ENCODE results near the gene HDGF.

Gene HDGF

DNA sequence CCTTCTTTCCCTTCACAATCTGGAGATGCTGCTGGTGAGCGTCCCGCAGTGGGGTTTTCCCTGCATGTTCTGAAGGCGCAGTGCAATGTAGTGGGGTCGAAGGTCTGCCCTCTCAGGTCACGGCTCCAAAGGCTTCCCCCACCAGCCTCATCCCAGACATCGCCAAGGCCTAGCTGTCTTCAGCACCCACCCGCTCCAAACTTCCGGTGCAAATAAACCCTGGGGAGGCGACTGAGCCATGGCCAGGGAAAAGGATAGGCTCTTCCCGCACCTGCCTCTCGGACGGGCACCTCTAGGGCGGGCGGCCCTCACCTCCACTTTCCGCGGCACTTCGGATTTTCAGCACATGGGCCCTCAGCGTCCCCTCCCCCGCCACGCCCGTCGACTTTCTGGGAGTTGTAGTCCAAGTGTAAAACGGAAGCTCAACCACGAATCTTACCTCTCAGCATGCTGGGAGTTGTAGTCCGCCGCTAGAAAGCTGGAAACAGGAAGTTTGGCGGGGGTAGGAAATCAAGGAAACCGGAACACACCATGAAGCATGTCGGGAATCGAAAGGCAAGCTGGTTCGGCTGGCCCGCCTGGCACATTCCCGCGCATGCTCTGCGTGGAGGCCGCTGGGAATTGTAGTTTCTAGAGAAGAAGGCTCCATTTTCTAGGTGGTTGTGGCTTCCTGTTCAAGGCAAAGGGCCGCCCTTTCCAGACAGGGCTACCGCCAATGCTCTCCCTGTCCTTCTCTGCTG is 10.6 kb downstream of the HDGF start, which contains the start of gene MRPL24:
TSS of gene MRPL24 (minus strand) at position 348 of the 740 bp plus-strand sequence. CDS start 2,384 bp downstream, outside the sequence.
- Histone ChIP-seq H4K8ac (ENCODE audit: low read depth, low read length) (no peak within 1 kb of the TSS), H3K9ac (ENCODE audit: low read length) (peak within 1 kb of the TSS; percentile 97), H2BK5ac (ENCODE audit: low read length) (peak within 1 kb of the TSS; percentile 56), H3K18ac (ENCODE audit: low read length) (peak within 1 kb of the TSS; percentile 28), H2BK15ac (replicated peaks; ENCODE audit: low read depth) (no peak within 1 kb of the TSS), H2BK120ac (ENCODE audit: low read depth, low read length) (no peak within 1 kb of the TSS), H3K4me1 (ENCODE audit: control insufficient read depth, low read depth, low read length) (peaks cover 12% of the 10 kb centered on the region), H3K79me2 (ENCODE audit: control insufficient read depth, insufficient read depth, low read length) (peaks cover 16% of the 10 kb centered on the region), H2AK5ac (ENCODE audit: low read length) (peak within 1 kb of the TSS; percentile 96), H3K4ac (ENCODE audit: low read depth, low read length) (peak within 1 kb of the TSS; percentile 4), H3K23ac (ENCODE audit: low read length) (peak within 1 kb of the TSS; percentile 76), H3K4me3 (ENCODE audit: low read length) (peak within 1 kb of the TSS; percentile 82), H3K4me2 (ENCODE audit: low read length) (peak within 1 kb of the TSS; percentile 94), H3K36me3 (ENCODE audit: control insufficient read depth, insufficient read depth, low read length) (peaks cover 7% of the 10 kb centered on the region), H3K56ac (ENCODE audit: low read length) (peak within 1 kb of the TSS; percentile 98), H4K5ac (ENCODE audit: low read length) (peak within 1 kb of the TSS; percentile 72), H3K27me3 (ENCODE audit: insufficient read depth, low read length, poor library complexity) (no peaks in the 10 kb centered on the region), H3K27ac (ENCODE audit: low read depth, low read length) (peak within 1 kb of the TSS; percentile 56), H3K79me1 (ENCODE audit: low read length) (peaks cover 12% of the 10 kb centered on the region)
- DNase-seq, result peak; percentile 100
- WGBS (ENCODE audit: extremely low coverage, insufficient coverage, low lambda C conversion rate), result no CpG with 5 or more reads among the region's 38 CpGs

- no CpG with 5 or more reads among the region's 7 CpGs for WGBS (ENCODE audit: extremely low coverage, insufficient coverage, low lambda C conversion rate)
- Histone ChIP-seq H3K4ac (ENCODE audit: low read depth, low read length) (peak overlapping the region; percentile 4), H3K56ac (ENCODE audit: low read length) (peak overlapping the region; percentile 98), H3K27me3 (ENCODE audit: insufficient read depth, low read length, poor library complexity) (no peaks in the 10 kb centered on the region), H3K27ac (ENCODE audit: low read depth, low read length) (peak overlapping the region; percentile 56), H3K9ac (ENCODE audit: low read length) (peak overlapping the region; percentile 97), H4K5ac (ENCODE audit: low read length) (peak overlapping the region; percentile 72), H3K4me1 (ENCODE audit: control insufficient read depth, low read depth, low read length) (peaks cover 7% of the 10 kb centered on the region), H2BK120ac (ENCODE audit: low read depth, low read length) (no peak overlapping the region), H2AK5ac (ENCODE audit: low read length) (peak overlapping the region; percentile 96), H3K36me3 (ENCODE audit: control insufficient read depth, insufficient read depth, low read length) (peaks cover 7% of the 10 kb centered on the region), H2BK15ac (replicated peaks; ENCODE audit: low read depth) (no peak overlapping the region), H3K18ac (ENCODE audit: low read length) (no peak overlapping the region), H3K4me3 (ENCODE audit: low read length) (peak overlapping the region; percentile 82), H4K8ac (ENCODE audit: low read depth, low read length) (no peak overlapping the region), H3K4me2 (ENCODE audit: low read length) (peak overlapping the region; percentile 94), H2BK5ac (ENCODE audit: low read length) (peak overlapping the region; percentile 56), H3K79me1 (ENCODE audit: low read length) (peaks cover 7% of the 10 kb centered on the region), H3K23ac (ENCODE audit: low read length) (peak overlapping the region; percentile 76), H3K79me2 (ENCODE audit: control insufficient read depth, insufficient read depth, low read length) (peaks cover 9% of the 10 kb centered on the region)
- DNase-seq, result no peak
Measured at GRCh38 chr1:156740237-156740740, 11.2 kb downstream of the HDGF start.

DNA sequence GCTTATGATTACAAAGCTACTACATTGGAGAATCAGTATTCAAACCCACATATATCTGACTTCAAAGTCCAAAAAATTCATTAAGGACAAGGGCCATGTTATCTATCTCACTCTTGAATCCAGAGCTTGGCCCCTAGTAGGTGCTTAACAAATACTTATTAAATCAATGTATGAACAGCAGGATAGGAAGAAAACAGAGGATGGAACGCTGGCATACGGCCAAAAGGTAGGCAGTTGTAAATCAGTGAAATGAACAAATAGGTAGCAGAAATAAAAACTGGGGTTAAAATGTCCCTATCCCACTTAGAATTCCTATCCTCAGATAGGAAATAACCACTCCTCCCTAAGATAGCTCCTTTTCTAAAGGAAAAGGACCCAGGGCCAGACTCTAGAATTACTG is 12.6 kb downstream of the HDGF start:
- Histone ChIP-seq H2BK5ac (ENCODE audit: low read length) (no peak overlapping the region), H3K56ac (ENCODE audit: low read length) (no peak overlapping the region), H3K79me1 (ENCODE audit: low read length) (no peaks in the 10 kb centered on the region), H3K4ac (ENCODE audit: low read depth, low read length) (no peak overlapping the region), H3K4me2 (ENCODE audit: low read length) (no peak overlapping the region), H3K4me3 (ENCODE audit: low read length) (no peak overlapping the region), H3K27me3 (ENCODE audit: insufficient read depth, low read length, poor library complexity) (no peaks in the 10 kb centered on the region), H3K9ac (ENCODE audit: low read length) (no peak overlapping the region), H3K18ac (ENCODE audit: low read length) (no peak overlapping the region), H3K36me3 (ENCODE audit: control insufficient read depth, insufficient read depth, low read length) (peaks cover 4% of the 10 kb centered on the region), H3K79me2 (ENCODE audit: control insufficient read depth, insufficient read depth, low read length) (no peaks in the 10 kb centered on the region), H2BK120ac (ENCODE audit: low read depth, low read length) (no peak overlapping the region), H2AK5ac (ENCODE audit: low read length) (no peak overlapping the region), H3K23ac (ENCODE audit: low read length) (no peak overlapping the region), H3K27ac (ENCODE audit: low read depth, low read length) (no peak overlapping the region), H2BK15ac (replicated peaks; ENCODE audit: low read depth) (no peak overlapping the region), H4K5ac (ENCODE audit: low read length) (no peak overlapping the region), H3K4me1 (ENCODE audit: control insufficient read depth, low read depth, low read length) (peaks cover 6% of the 10 kb centered on the region), H4K8ac (ENCODE audit: low read depth, low read length) (no peak overlapping the region)
- WGBS (ENCODE audit: extremely low coverage, insufficient coverage, low lambda C conversion rate), result no CpG with 5 or more reads among the region's 2 CpGs
- DNase-seq, result no peak

GRCh38 chr1:156738407-156738806 is 13.1 kb downstream of the HDGF start:
- Histone ChIP-seq H4K8ac (ENCODE audit: low read depth, low read length) (no peak overlapping the region), H3K36me3 (ENCODE audit: control insufficient read depth, insufficient read depth, low read length) (peaks cover 4% of the 10 kb centered on the region)
- no CpG with 5 or more reads among the region's 10 CpGs for WGBS (ENCODE audit: extremely low coverage, insufficient coverage, low lambda C conversion rate)

GRCh38 chr1:156733989-156734584 is 17.4 kb downstream of the HDGF start:
- Histone ChIP-seq H2BK5ac (ENCODE audit: low read length) (no peak overlapping the region), H3K23ac (ENCODE audit: low read length) (no peak overlapping the region), H3K79me1 (ENCODE audit: low read length) (peaks cover 3% of the 10 kb centered on the region), H4K8ac (ENCODE audit: low read depth, low read length) (no peak overlapping the region), H3K36me3 (ENCODE audit: control insufficient read depth, insufficient read depth, low read length) (peaks cover 2% of the 10 kb centered on the region), H3K9ac (ENCODE audit: low read length) (no peak overlapping the region), H3K4me1 (ENCODE audit: control insufficient read depth, low read depth, low read length) (no peaks in the 10 kb centered on the region), H3K18ac (ENCODE audit: low read length) (no peak overlapping the region), H4K5ac (ENCODE audit: low read length) (no peak overlapping the region), H3K4me3 (ENCODE audit: low read length) (no peak overlapping the region), H2BK15ac (replicated peaks; ENCODE audit: low read depth) (no peak overlapping the region), H3K79me2 (ENCODE audit: control insufficient read depth, insufficient read depth, low read length) (peaks cover 2% of the 10 kb centered on the region), H3K4ac (ENCODE audit: low read depth, low read length) (no peak overlapping the region), H2BK120ac (ENCODE audit: low read depth, low read length) (no peak overlapping the region), H3K56ac (ENCODE audit: low read length) (no peak overlapping the region), H2AK5ac (ENCODE audit: low read length) (no peak overlapping the region), H3K4me2 (ENCODE audit: low read length) (no peak overlapping the region), H3K27ac (ENCODE audit: low read depth, low read length) (no peak overlapping the region), H3K27me3 (ENCODE audit: insufficient read depth, low read length, poor library complexity) (no peaks in the 10 kb centered on the region)
- no peak for DNase-seq
- no CpG with 5 or more reads among the region's 20 CpGs for WGBS (ENCODE audit: extremely low coverage, insufficient coverage, low lambda C conversion rate)

More at GRCh38 chr1:156738407-156738806, 13.1 kb downstream of the HDGF start:
- Histone ChIP-seq H3K4me3 (ENCODE audit: low read length) (no peak overlapping the region), H3K23ac (ENCODE audit: low read length) (no peak overlapping the region), H2BK5ac (ENCODE audit: low read length) (no peak overlapping the region), H3K79me1 (ENCODE audit: low read length) (no peaks in the 10 kb centered on the region), H3K9ac (ENCODE audit: low read length) (no peak overlapping the region), H3K18ac (ENCODE audit: low read length) (no peak overlapping the region), H3K27me3 (ENCODE audit: insufficient read depth, low read length, poor library complexity) (no peaks in the 10 kb centered on the region), H2BK15ac (replicated peaks; ENCODE audit: low read depth) (no peak overlapping the region), H3K4me1 (ENCODE audit: control insufficient read depth, low read depth, low read length) (peaks cover 6% of the 10 kb centered on the region), H2AK5ac (ENCODE audit: low read length) (no peak overlapping the region), H3K4me2 (ENCODE audit: low read length) (no peak overlapping the region), H2BK120ac (ENCODE audit: low read depth, low read length) (no peak overlapping the region), H4K5ac (ENCODE audit: low read length) (no peak overlapping the region), H3K56ac (ENCODE audit: low read length) (no peak overlapping the region), H3K79me2 (ENCODE audit: control insufficient read depth, insufficient read depth, low read length) (no peaks in the 10 kb centered on the region), H3K4ac (ENCODE audit: low read depth, low read length) (no peak overlapping the region), H3K27ac (ENCODE audit: low read depth, low read length) (no peak overlapping the region)
- DNase-seq, result no peak

Data from mesendoderm (in vitro differentiated cells).